MG63 (cell line): ENCODE results near the gene PTGDS. TPM values are rescaled to one million over a fixed set of nuclear protein-coding genes. Genes with fewer than 3 reads are reported as not detected.

ENCODE experiments used
- DNase-seq: peaks from one replicate; pipeline ENCODE4 v3.0.0-alpha.2; 2020
- H3K27me3 ChIP-seq: fragments of 250-450 bp; sonication (Bioruptor Pico); 2 replicates; pipeline ENCODE4 v1.5.1; 2020; ENCODE audit warnings: mild to moderate bottlenecking, moderate library complexity
- H3K36me3 ChIP-seq: fragments of 250-450 bp; sonication (Bioruptor Pico); 2 replicates; pipeline ENCODE4 v1.5.1; 2020; ENCODE audit warnings: mild to moderate bottlenecking, moderate library complexity
- H3K4me3 ChIP-seq: fragments of 250-450 bp; sonication (Bioruptor Pico); 2 replicates; pipeline ENCODE4 v1.5.1; 2020; ENCODE audit warnings: mild to moderate bottlenecking, moderate library complexity
- H3K9me3 ChIP-seq: fragments of 250-450 bp; sonication (Bioruptor Pico); 2 replicates; pipeline ENCODE4 v1.5.1; 2020; ENCODE audit warnings: mild to moderate bottlenecking, moderate library complexity
- total RNA-seq: library from RNA; depleted of rRNA; stranded (reverse); fragments of >200 nt; shearing (Covaris generic); gene quantifications from 2 replicates; pipeline ENCODE4 v1.2.3, GENCODE V29; 2014; ENCODE audit warnings: low replicate concordance; rRNA removed

The PTGDS gene
- not detected in 2 replicates for total RNA-seq

DNA sequence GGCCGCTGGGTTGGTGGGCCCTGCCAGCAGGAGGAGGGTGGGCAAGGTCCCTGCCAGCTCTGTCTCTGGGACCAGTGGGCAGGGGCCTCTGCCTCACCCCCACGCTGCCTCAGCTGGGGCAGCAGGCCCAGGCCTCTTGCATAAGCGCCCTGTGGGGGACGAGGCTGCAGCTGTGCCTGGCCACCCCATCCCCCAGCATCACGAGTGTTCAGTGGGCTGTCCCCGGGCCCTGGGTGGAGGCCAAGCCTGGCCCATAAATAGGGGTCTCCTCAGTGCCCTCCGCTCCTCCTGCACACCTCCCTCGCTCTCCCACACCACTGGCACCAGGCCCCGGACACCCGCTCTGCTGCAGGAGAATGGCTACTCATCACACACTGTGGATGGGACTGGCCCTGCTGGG, at the start of gene PTGDS:
PTGDS (plus strand) TSS at position 282 of the 400 bp plus-strand sequence; CDS start at position 357, 75 bp downstream.
- Histone ChIP-seq H3K4me3 (0 out of 2 replicates have a peak within 1 kb of the TSS, but pooled peaks have one; percentile 21), H3K9me3 (no peaks in the 10 kb centered on the region), H3K36me3 (no peaks in the 10 kb centered on the region), H3K27me3 (no peaks in the 10 kb centered on the region)
- DNase-seq, result no peak

GRCh38 chr9:136928591-136928990, 48.7 kb upstream of the PTGDS start:
- DNase-seq, result no peak
- no peaks in the 10 kb centered on the region for H3K27me3 ChIP-seq
- H3K4me3 ChIP-seq, result no peak overlapping the region
- peaks cover 53% of the 10 kb centered on the region for H3K36me3 ChIP-seq
- peaks cover 2% of the 10 kb centered on the region; the same call in 1 of the 2 replicates for H3K9me3 ChIP-seq

DNA sequence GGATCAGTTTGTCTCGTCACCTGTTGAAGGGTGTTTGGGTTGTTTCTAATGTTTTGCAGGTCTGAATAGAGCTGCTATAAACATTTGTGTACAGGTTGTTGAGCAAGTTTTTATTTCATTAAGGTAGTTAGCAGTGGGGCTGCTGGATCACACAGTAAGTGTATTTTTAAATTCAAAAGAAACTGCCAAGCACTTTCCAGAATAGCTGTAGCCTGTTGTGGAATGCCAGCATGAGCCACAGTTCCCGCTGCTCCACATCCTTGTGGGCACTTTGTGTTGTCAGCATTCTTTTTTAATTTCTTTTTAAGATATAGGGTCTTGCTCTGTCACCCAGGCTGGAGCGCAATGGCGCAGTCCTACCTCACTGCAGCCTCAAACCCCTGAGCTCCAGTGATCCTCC, 47.3 kb upstream of the PTGDS start:
- H3K36me3 ChIP-seq, result peaks cover 62% of the 10 kb centered on the region
- H3K9me3 ChIP-seq, result peaks cover 2% of the 10 kb centered on the region; the same call in 1 of the 2 replicates
- no peaks in the 10 kb centered on the region for H3K27me3 ChIP-seq
- H3K4me3 ChIP-seq, result no peak overlapping the region
- DNase-seq, result no peak

DNA sequence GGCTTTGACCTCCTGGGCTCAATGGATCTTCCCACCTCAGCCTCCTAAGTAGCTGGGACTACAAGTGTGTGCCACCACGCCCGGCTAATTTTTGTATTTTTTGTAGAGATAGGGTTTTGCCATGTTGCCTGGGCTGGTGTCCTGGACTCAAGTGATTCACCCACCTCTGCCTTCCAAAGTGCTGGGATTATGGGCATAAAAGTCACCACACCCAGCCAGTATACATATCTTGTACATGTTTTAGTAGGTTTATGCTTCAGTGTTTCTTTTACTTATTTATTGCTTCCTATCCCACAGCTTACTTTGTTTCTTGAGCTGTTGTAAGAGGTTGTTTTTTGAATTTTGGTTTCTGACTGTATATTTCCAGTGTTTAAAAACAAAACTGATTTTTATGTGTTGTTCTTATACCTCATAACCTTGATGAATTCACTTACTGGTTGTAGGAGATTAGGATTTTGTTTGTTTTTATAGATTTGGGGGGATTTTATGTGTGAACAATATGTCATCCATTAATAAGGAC, 45.6 kb upstream of the PTGDS start:
- Histone ChIP-seq H3K9me3 (peaks cover 2% of the 10 kb centered on the region; the same call in 1 of the 2 replicates), H3K27me3 (no peaks in the 10 kb centered on the region), H3K36me3 (peaks cover 48% of the 10 kb centered on the region), H3K4me3 (no peak overlapping the region)
- DNase-seq, result no peak

DNA sequence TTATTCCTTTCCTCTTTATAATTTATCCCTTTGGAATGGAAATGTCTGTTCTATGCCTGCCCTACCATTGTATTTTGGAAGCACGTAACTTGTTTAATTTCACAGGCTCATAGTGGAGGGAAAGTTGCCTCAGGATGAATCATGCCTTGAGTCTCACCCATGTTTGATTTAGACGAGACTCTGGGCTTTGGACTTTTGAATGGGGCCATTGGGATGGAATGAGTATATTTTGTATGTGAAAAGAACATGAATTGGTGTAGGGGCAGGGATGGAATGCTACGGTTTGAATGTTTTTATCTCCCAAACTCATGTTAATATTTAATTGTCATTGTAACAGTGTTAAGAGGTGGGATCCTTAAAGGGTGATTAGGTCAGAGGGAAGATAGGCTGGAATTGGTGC, 43.0 kb upstream of the PTGDS start:
- H3K27me3 ChIP-seq, result no peaks in the 10 kb centered on the region
- peaks cover 45% of the 10 kb centered on the region for H3K36me3 ChIP-seq
- H3K9me3 ChIP-seq, result peaks cover 2% of the 10 kb centered on the region; the same call in 1 of the 2 replicates
- no peak overlapping the region for H3K4me3 ChIP-seq
- DNase-seq, result no peak

GRCh38 chr9:136935651-136936050, 41.7 kb upstream of the PTGDS start:
- Histone ChIP-seq H3K27me3 (no peaks in the 10 kb centered on the region), H3K4me3 (no peak overlapping the region), H3K9me3 (peaks cover 2% of the 10 kb centered on the region; the same call in 1 of the 2 replicates), H3K36me3 (peaks cover 43% of the 10 kb centered on the region)
- no peak for DNase-seq

DNA sequence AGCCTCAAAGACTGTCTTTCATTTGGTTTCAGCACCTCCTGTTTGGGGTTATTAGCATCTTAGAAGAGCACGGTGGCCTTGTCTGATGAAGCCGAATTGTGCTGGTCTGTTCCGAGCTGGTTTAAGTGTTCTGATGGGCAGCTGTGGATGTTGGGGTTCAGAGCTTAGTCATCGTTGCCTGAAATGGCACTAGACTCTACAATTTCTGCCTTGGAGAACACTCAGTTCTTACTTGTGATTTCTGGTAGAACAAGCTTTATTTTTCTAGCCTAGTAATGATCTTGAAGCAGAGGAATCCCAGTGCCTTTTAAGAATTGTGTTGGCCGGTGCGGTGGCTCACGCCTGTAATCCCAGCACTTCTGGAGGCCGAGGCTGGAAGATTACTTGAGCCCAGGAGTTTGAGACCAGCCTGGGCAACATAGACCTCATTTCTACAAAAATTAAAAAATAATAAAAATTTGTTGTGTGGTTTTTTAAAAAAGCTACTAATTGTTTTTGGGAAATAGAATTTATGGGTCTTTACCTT, 40.6 kb upstream of the PTGDS start:
- no peak overlapping the region for H3K4me3 ChIP-seq
- no peak for DNase-seq

DNA sequence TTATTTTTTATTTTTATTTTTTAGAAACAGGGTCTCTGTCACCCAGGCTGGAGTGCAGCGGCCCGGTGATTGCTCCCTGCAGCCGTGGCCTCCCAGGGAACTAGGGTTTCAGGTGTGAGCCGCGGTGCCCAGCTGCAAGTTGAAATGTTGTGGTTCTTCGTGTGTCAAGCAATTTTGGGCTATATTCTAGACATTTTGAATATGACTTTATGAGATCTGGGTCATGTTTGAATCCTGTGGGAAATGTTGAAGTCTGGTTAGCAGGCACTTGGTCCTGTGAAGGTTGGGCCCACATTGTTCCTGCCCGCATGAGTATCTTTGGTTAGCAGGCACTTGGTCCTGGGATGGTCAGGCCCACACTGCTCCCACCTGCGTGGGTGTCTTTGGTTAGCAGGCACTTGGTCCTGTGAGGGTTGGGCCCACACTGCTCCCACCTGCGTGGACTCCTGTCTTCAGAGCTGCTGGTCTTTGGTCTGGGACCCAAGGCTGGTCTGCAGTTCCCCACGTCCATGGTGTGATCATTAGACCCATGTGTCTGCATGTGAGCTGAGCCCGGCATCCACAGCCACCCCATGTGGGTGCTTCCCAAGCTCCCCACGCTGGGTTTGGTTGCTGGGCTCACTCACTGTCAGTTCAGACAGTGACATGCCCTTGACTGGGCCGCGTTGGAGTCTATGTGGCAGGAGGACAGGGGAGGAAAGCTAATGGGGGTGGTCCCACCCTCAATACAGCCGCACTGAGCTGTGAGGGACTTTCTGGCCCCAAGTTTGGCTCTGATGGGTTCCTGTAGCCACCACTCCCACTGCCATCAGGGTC, 39.9 kb upstream of the PTGDS start:
- Histone ChIP-seq H3K27me3 (no peaks in the 10 kb centered on the region), H3K36me3 (peaks cover 50% of the 10 kb centered on the region), H3K9me3 (no peaks in the 10 kb centered on the region), H3K4me3 (no peak overlapping the region)
- DNase-seq, result no peak

More for the DNA sequence above, 40.6 kb upstream of the PTGDS start:
- no peaks in the 10 kb centered on the region; the same call in 1 of the 2 replicates for H3K9me3 ChIP-seq
- H3K36me3 ChIP-seq, result peaks cover 47% of the 10 kb centered on the region
- H3K27me3 ChIP-seq, result no peaks in the 10 kb centered on the region

DNA sequence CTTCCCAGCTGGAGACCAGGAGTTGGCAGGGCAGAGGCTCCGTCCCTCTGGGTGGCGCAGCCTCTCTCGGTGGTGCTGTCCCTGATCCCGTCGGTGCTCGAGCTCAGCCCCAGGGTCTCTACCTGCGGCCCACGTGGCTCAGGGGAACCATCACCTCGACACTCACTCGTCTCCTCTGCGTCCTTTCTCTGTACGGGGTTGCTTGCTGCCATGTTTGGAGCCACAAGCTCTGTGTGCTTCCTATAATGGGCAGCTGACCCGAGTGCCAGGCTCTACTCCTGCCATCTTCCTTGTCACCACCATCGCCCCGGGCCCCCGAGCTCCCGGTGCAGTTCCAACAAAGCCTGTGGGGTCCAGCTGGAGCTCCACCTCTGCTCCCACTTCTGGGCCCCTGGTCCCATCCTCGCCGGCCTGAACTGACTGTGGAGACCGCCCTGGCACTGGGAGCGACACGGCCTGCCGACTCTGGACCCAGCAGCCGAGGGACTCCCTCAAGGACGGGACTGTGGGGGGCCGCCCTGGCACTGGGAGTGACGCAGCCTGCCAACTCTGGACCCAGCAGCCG, 37.8 kb upstream of the PTGDS start:
- H3K36me3 ChIP-seq, result peaks cover 47% of the 10 kb centered on the region
- no peaks in the 10 kb centered on the region for H3K9me3 ChIP-seq
- no peak overlapping the region for H3K4me3 ChIP-seq
- DNase-seq, result no peak
- H3K27me3 ChIP-seq, result no peaks in the 10 kb centered on the region

GRCh38 chr9:136939996-136940525, 37.2 kb upstream of the PTGDS start:
- no peaks in the 10 kb centered on the region for H3K27me3 ChIP-seq
- peaks cover 42% of the 10 kb centered on the region for H3K36me3 ChIP-seq
- no peak for DNase-seq
- H3K4me3 ChIP-seq, result no peak overlapping the region
- H3K9me3 ChIP-seq, result no peaks in the 10 kb centered on the region

- no peak overlapping the region for H3K4me3 ChIP-seq
- no peaks in the 10 kb centered on the region for H3K27me3 ChIP-seq
- DNase-seq, result no peak
- no peaks in the 10 kb centered on the region for H3K9me3 ChIP-seq
- H3K36me3 ChIP-seq, result peaks cover 42% of the 10 kb centered on the region
These were observed 36.6 kb upstream of the PTGDS start for GRCh38 chr9:136940526-136941230.

GRCh38 chr9:136941231-136942111, 35.8 kb upstream of the PTGDS start:
- Histone ChIP-seq H3K27me3 (no peaks in the 10 kb centered on the region), H3K9me3 (no peaks in the 10 kb centered on the region), H3K36me3 (peaks cover 42% of the 10 kb centered on the region), H3K4me3 (no peak overlapping the region)
- no peak for DNase-seq

DNA sequence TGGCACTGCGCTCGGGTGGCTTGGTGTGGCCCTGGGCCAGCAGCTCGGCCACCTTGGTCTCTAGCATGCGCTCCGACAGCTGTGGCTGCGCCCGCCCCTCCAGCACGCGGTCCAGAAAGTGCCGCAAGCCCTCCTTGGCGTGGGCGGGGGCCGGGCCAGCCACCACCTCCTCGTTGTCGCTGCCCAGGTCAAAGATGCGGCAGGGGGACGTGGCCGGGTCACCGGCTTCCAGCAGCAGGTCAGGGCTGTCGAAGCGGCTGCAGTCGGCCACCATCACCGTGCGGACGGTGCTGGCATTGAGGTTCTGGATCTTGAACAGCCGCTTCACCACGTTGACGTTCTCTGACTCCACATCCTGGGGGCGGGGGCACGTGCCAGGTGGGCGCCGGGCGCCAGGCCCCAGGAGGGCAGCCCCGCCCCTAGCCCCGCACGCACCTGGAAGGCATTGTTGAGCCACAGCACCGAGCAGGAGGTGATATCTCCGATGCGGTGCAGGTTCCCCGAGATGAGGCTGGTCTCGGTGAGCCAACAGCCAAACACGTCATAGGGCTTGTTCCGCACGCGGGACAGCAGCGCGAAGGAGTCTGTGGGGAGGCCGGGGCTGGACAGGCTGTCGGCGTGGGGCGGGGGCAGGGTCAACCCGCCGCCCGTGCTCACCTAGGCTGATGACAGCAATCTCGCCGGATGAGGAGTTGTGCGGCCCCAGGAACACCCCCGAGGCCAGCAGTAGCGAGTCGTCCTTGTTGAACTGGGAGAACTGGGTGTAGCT, 35.0 kb upstream of the PTGDS start:
- DNase-seq, result no peak
- H3K27me3 ChIP-seq, result no peaks in the 10 kb centered on the region
- peaks cover 42% of the 10 kb centered on the region for H3K36me3 ChIP-seq
- H3K9me3 ChIP-seq, result no peaks in the 10 kb centered on the region
- no peak overlapping the region for H3K4me3 ChIP-seq

- H3K9me3 ChIP-seq, result no peaks in the 10 kb centered on the region
- no peaks in the 10 kb centered on the region for H3K27me3 ChIP-seq
- peak overlapping the region; percentile 83 for H3K4me3 ChIP-seq
- DNase-seq, result no peak
- peaks cover 38% of the 10 kb centered on the region for H3K36me3 ChIP-seq
These were observed 34.4 kb upstream of the PTGDS start for GRCh38 chr9:136942881-136943230.
